ENCODE measurements around the gene P3R3URF.

GRCh38 chr1:46192171-46192570, 15.9 kb upstream of the P3R3URF start:
- TF ChIP-seq CTCF (IDR thresholded peaks at IDR 0.05) (no peak), POLR2A (IDR thresholded peaks at IDR 0.05) (no peak)

Data from Peyer's patch (tissue), 4 donors.